ENCODE data around the gene NOL9.
A peak's percentile ranks its signal among the peaks of the same experiment; 100 is the strongest.
"Not testable (repeated sequence)": the region's sequence is repeated elsewhere in the genome, so short reads cannot be mapped to it uniquely, and the experiment has no call there.

Gene NOL9

DNA sequence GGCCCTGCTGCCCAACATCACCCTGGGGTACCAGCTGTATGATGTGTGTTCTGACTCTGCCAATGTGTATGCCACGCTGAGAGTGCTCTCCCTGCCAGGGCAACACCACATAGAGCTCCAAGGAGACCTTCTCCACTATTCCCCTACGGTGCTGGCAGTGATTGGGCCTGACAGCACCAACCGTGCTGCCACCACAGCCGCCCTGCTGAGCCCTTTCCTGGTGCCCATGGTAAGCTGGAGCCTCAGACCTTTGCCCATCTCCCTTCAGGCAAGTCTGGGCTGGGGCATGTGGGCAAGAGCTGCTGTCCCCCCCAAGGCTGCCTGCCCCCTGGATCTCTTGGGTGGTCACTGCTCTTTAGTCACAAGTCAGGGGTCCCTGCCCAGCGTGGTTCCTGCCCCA lies 16.7 kb upstream of the NOL9 start:
- DNase-seq = no peak

DNA sequence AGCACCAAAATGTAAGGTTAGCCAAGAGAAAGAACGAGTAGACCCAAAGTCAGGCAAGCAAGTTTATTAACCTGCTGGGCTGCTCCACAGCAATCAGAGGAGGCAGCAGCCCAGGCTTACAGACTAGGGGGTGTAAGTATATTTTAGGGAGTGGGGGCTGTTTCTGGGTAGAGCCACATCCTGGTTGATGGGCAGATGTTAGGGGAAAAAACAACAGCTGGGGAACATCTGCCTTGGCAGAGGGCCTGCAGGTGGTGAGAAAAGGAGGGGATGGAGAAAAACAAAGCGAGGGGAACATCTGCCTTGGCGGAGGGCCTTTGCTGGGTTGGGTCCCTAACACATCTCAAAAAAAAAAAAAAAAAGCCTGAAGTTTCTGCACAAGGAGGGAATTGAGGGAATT lies 15.8 kb upstream of the NOL9 start:
- DNase-seq = no peak

DNA sequence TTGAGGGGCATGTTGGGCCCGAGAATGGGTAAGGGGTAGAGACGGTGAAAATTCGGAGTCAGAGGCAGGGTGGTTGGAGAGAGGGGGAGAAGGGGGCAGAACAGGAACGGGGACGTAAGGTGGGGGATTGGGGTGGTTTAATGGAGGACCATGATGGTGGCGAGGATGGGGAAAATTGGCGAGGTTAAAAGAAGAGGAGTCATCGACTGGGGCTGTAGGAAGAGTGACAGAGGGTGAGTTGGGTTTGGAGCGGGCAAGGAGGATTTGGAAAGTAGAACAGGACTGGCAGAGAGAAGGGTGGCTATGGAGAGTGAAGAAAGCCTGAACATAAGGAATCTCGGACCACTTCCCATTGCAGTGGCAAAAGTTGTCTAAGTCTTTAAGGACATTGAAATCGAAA lies 14.7 kb upstream of the NOL9 start:
- no peak for DNase-seq

DNA sequence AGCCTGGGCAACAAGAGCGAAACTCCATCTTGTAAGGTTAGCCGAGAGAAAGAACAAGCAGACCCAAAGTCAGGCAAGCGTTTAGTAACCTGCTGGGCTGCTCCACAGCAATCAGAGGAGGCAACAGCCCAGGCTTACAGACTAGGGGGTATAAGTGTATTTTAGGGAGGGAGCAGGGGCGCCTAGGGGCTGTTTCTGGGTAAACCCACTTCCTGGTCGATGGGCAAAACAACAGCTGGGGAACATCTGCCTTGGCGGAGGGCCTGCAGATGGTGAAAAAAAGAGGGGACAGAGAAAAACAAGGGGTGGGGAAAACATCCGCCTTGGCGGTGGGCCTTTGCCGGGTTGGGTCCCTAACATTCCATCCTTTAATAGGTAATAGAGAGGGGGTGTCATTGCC lies 6.0 kb upstream of the NOL9 start:
- no peak for DNase-seq

DNA sequence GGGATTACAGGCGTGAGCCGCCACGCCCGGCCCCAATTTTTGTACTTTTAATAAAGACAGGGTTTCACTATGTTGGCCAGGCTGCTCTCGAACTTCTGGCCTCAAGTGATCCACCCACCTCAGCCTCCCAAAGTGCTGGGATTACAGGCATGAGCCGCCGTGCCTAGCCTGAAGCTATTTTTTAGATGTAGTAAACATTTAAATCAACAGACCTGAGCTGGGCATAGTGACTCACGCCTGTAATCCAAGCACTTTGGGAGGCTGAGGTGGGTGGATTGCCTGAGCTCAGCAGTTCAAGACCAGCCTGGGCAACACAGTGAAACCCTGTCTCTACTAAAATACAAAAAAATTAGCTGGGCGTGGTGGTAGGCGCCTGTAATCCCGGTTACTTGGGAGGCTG lies 4.8 kb upstream of the NOL9 start:
- not testable (repeated sequence) for DNase-seq

DNA sequence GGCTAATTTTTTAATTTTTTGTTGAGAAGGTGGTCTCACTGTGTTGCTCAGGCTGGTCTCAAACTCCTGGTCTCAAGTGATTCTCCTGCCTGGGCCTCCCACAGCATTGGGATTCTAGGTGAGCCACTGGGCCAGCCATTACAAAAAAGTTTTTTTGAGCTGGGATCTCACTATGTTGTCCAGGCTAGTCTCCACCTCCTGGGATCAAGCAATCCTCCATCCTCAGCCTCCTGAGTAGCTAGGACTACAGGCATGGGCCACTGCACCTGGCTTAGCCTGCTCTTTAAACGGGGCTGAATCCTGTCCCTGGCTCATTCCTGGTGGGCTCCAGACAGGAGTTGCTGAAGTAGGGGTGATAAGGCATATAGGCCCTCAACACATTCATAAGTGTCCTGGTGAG lies 3.3 kb upstream of the NOL9 start:
- DNase-seq = no peak

DNA sequence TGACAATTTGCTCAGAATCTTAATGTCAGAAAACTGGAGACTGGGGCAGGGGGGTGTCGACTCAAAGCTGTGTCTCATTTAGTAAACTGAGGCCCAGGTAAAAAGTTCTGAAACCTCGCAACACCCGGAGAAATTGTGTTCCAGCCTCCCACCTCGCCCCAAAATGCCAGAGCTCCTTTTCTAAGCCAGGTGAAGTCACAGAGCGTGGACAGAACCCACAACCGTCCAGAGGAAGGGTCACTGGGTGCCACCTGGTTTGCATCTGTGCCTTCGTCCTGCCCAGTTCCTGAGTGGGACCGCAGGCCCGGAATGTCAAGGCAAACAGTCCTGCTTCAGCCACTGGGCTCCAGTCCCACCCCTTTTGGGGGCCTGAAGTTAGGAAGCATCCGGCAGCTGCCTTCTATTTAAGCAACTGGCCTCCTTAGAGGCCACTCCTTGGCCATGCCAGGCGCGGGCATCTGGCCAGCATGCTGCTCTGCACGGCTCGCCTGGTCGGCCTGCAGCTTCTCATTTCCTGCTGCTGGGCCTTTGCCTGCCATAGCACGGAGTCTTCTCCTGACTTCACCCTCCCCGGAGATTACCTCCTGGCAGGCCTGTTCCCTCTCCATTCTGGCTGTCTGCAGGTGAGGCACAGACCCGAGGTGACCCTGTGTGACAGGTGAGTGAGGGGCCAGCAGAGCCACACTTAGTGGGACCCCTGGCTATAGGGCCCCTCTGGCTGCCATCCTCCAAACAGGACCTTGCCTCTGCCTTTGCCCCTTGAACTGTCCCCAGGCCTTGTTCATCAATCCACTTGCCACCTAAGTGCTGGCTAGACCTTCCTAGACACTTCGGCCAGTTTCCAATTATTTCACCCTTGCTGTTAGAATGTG lies 830 bp upstream of the NOL9 start, which contains the start of gene TAS1R1:
Gene TAS1R1, plus strand, starts transcription at position 401 of the 872 bp plus-strand sequence. Its CDS starts 67 bp downstream, at position 468.
- peak; percentile 6 for DNase-seq

DNA sequence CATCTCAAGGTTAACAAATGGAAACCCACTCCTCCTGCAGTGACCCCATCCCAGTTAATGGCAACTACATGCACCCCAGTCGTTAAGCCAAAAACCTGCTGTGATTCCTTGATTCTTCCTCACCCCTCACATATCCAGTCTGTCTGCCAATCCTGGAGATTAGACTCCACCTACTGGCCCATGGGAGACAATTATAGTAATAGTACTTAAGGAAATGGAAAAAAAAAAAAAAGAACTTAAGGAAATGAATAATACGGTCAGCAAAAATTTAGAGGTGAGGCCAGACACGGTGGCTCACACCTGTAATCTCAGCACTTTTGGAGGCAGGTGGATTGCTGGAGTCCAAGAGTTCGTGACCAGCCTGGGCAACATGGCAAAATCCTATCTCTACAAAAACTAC lies 7.0 kb downstream of the NOL9 start:
- DNase-seq = no peak

DNA sequence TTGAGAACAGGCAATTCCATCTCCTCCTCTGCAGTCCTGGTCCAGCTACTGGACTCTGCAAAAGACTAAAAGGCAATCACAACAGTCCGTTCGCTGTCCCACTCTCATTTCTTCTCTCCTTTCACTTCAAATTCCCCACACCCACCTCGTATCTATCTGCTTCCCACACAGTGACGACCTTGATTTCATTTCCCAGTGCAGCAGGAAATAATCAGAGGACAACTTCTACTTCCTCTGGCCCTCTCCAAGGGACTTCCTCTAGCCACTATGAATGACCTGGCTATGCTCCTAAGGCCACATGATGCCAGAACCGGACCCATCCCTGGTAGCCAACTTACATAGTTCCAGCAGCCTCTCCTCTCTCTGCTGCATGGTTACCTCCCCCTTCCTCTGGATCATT lies 8.0 kb downstream of the NOL9 start:
- DNase-seq = no peak

DNA sequence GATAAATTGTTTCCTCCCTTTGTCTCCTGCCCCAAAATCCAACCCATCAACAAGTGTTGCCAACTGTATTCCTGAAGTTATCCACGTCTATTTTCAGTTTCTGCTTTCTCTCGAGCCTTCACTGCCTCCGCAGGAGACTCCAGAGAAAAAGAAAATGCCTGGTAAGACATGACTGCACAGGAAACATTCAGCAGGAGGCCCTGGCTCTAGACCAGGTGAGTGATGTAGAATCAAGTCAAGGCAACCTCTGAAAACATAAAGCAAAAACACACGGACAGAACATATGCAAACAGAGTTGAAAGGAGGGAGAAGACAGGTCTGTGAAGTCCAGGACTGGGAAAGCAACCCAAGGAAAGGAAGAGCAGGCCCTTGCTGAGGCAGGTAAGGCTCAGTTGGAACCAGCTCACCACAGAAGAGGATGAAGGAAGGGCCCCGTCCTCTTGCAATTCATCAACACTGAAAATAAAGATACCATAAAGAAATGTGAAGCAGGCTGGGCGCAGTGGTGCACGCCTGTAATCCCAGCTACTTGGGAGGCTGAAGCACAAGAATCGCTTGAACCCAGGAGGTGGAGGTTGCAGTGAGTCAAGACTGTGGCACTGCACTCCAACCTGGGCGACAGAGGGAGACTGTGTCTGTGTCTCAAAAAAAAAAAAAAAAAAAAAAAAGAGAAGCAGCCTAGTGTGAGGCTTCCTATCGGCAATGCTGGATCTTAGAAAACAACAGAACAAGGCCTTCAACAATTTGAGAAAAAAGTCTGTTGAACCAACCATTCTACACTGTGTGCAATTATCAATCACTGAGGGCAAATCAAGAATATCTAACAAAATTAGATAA lies 8.8 kb downstream of the NOL9 start:
- DNase-seq = no peak

DNA sequence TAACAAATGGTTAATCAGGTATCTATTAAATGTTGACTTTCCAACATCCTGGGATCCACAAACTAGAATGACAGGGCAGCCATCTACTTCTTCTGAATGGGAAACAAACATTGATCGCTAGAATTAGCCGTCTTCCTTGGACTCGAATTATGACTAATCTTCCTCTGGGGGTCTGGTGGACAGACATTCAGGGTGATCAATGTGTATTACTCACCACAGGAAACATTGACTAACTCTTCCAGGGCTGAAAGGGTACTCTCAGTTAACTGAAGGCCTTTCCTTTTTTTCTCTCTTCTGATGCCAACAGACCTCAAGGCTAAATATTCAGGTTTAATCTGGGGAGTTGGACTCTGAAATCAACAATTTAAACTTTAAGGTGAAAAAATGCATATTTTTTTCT lies 9.5 kb downstream of the NOL9 start:
- no peak for DNase-seq

DNA sequence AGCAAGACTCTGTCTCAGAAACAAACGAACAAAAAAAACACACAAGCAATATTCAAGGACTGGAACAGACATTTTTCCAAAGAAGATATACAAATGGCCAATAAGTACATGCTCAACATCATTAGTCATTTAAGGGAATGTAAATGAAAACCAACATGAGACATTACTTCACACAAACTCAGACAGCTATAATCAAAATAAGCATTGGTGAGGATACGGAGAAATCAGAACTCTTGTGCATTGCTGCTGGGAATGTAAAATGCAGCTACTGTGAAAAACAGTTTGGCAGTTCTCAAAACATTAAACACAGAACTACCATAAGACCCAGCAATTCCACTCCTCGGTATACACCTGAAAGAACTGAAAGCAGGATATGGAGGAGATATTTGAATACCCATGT lies 15.4 kb downstream of the NOL9 start:
- DNase-seq = no peak

DNA sequence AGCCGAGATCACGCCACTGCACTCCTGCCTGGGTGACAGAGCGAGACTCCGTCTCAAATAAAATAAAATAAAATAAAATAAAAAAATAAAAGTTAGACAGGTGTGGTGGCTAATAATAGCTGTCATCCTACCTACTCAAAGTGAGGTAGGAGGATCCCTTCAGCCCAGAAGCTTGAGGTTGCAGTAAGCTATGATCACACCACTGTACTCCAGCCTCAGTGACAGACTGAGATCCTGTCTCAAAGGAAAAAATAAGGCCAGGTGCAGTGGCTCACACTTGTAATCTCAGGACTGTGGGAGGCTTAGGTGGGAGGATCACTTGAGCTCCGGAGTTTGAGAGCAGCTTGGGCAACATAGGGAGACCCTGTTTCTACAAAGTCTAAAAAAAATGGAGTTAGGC lies 18.0 kb downstream of the NOL9 start:
- DNase-seq = no peak

DNA sequence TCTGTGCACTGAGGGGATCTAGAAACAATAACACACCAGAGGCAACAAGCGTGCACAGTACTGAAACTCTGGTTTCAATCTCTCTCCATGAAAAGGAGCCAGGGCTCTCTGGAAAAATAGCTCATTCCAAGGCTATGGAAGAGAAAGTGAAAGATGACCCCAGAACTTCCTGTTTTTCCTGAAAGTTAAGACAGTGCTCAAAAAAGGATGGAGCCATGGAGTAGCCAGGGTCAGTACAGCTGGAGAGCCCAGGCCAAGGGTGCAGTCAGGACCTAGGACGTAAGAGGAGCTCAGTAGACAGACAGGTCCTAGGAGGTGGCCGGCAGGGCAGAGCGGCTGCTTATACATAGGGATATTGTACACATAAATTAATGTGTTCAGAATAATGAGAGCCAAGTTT lies 19.1 kb downstream of the NOL9 start:
- no peak for DNase-seq

DNA sequence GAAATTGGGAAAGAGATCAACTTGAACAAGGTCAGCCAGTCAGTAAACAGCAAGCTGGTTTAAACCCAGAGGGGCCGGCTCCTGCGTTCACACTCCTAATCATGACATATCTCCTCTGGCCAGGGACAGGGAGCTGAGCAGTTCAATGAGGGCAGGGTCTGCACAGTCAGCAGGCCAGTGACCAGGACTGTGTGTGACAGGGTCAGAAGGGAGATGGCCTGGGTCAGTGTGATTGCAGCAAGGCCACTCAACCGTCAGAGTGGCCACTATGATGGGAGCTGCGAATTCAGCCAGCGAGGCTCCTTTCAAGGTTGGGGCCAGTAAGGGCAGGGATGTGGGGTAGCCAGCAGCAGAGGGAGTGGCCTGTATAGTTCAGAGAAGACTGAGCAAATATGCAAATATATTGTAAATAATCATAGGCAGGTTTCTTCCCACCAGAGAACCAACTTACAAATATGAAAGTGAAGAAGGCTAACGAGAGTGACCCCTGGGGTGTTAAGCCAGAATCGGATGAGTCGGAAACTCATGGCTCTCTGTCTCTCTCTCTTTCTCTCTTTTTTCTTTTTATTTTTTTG lies 20.0 kb downstream of the NOL9 start:
- no peak for DNase-seq

DNA sequence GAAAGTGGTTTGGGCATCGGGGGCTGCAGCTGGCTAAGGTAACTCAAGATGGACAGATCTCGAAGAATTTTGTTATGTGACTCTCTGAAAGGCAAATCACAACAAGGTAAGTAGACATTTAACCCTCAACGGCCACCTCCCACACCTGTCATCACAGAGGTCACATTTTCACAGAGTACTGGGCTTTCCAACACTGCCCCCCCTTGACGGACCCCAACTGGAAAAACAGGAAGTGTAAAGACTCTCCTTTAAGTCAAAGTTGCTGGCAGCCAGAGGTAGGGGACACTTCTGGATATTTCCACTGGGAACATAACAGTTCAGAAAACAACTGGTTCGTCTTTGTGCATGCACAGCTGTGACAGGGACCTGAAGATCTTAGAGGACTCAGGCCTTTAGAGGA lies 22.3 kb downstream of the NOL9 start:
- DNase-seq = no peak

DNA sequence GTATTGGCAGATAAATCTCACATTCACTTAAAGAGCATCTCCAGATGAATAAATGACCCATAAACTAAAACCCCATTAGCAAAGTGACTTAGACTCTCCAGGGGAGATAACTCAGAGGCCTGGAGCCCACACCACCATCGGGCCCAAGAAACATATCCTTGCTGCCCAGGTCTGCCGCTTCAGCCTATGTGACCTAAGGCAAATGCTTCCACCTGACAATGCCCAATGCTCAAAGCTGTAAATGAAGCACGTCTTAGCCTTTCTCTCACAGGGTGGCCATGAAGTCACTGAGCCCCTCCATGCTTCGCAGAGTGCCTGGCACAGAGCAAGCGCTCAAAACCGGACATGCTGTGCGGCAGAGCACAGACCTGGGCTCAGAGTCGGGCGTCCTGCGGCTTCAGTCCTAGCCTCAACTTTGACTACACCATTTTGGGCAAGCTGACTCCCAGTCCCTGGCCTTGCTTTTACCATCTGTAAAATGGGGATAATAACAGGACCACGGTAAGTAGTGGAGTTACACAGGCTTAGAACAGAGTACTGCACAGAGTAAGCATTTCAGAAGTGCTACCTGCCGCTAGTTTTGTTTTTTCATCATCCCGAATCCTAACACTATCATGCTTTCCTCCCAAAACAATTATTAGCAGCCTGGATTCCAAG lies 23.7 kb downstream of the NOL9 start:
- DNase-seq = no peak

DNA sequence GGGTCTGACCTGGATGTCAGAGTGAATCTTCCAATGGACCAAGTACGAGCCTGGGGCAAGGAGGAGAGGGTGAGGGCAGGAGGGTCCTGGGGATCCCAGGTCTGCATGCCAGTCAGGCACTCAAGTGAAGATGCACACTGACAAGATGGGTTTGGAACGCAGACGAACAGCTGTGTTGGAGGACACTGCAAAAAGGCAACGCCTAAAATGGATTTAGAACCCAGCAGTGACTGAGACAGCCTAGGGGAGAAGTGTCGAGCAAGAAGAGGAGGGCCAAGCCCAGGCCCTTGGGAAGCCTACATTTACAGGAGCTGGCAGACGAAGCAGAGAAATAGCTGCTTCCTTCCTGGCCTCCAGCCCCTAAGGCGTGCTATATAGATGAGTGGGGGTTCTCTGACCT lies 25.8 kb downstream of the NOL9 start:
- DNase-seq = no peak

DNA sequence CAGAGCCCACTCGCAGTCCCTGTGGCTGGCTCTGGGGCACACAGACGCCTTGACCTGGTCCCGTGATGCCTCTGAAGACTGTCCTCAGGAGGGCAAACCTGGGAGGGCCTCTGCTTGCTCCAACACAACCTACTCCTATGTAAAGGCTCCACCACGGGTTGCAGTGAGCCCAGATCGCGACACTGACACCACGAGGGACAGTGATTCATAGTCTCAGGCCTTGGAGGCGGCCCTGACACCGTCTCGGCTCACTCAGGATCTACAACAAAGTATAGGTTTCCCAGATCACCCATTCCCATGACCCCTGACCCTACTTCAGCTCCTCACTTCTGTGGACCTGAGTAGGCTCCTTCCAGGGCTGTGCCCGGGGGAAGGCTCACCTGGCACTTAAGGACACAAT lies 28.0 kb downstream of the NOL9 start:
- no peak for DNase-seq

DNA sequence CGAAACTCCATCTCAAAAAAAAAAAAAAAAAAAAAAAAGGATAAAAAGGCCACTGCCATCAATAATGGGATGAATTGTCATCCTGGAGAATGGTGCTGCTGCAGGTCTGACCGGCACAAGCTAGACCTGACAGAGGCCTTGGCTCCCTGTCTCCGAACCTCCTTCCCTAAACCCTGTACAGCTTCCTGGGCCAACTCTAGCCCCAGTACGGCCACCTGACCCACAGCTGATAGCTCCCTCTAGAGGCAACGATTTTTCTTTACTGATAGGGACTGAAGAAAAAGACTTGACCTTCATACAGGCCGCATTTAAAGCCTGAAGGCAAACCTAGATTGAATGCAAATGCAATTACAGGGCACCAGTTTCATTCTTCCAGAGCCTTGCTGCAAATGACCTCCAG lies 30.7 kb downstream of the NOL9 start:
- DNase-seq = no peak

DNA sequence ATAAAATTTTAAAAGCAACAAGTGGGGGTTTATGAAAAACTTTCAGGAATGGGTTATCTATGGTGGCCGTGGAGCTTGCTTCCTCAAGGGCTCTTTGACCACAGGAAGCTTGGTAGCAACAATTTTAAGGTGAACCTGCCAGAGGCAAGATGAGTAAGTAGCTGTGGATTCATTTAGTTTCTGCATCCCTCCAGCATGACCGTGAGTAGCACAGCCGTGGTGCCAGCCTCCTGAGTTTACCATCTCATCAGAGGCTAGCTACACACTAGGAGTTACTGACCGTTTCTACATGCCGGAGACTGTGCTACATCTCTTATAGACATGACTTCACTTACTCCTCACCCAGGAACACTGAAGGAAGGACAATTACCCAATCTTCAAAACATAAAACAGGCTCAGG lies 32.8 kb downstream of the NOL9 start:
- no peak for DNase-seq

DNA sequence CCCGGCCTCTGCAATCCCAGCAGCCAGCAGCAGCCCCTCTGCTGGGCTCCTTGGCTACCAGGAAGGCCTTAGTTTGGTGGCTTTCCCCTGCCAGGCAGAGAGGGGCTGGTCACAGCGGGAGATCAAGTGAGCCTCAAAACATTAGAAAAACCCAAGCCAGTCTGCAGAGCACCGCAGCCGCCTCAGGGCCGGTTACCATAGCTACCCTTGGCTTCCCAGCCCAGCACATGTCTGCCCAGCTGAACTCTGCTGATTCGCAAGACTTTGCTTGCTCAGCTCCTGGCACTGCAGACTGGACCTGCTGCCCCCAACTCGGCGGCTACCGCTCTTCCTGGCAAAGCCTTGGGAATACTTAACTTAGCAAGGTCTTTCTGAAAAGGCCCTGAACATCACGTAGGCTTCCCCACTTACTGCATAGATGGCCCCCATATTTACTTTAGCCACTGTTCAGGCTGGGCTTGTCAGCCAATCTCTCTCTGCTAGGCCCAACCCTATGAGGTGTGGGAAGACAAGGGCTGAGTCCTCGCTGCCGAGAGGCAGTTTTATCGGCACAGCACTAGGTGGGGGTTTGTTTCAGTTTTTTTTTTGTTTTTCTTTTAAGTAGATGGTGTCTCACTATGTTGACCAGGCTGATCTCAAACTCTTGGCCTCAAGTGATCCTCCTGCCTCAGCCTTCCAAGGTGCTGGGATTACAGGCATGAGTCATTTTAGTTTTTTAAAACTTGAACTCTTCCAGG lies 34.2 kb downstream of the NOL9 start:
- DNase-seq = no peak

DNA sequence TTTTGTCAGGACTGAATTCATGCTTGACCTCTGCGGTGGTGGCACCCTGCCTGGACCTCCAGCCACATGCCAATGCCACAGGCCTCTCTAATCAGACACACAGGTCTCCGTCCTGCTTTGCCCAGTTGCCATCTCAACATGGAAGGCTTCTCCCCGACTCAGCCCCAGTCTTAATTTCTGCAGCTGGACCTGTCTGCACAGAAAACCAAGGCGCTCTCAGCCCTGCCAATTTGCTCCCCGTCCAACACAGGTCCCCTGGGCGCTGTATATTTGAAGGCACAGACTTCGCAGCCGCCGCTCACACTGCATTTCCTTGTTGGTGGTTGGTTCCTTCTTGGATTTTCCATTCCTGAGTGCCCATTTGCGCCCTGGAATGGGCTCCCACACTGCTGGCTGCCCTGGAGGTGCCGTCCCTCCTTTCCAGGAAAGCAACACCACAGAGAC lies 34.8 kb downstream of the NOL9 start:
- DNase-seq = no peak

Measured in SHP77 treated with DMSO at 0.1 percent for 48 hours (cell line).